Measurements from ENCODE around the gene CDH4. TPM values are rescaled to one million over a fixed set of nuclear protein-coding genes. Genes with fewer than 3 reads are reported as not detected.

The CDH4 gene
- total RNA-seq, 1 donor from 2014 or later, result 22.3 TPM

GRCh38 chr20:61755971-61756845 is 504.1 kb downstream of the CDH4 start:
- DNase-seq, result no peak

DNA sequence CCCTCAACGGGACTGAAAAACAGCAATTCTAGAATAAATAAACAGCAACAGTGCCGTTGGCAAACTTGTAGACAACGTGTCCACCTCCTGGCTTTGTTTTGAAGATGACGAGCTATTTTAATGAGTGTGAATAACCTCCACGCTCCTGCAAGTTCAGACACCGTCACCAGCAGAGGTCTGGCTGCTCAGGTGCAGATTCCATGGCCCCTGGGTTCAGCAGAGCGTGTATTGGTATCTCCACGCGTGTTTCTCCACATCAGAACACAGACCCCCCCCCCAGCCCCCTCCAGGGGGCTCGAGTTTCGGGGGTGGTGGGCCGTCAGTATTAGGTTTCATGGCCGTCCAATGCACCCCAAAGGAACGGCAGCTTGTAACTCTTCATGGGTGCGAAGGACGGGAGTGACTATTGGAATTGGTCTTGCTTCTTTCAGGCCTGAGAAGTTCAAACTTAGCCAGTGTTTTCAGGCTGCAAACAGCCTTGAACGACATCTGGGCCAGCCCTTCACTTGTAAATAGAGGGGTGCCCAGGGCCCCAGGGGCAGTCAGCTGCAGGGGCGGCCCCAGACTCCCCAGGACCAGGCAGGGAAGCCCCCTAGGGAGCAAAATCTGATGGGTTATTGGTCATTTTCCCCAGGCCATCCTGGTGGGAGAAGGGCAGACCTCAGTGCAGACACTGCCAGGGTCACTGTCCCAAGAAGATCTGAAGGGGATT is 505.1 kb downstream of the CDH4 start:
- no peak for DNase-seq

DNA sequence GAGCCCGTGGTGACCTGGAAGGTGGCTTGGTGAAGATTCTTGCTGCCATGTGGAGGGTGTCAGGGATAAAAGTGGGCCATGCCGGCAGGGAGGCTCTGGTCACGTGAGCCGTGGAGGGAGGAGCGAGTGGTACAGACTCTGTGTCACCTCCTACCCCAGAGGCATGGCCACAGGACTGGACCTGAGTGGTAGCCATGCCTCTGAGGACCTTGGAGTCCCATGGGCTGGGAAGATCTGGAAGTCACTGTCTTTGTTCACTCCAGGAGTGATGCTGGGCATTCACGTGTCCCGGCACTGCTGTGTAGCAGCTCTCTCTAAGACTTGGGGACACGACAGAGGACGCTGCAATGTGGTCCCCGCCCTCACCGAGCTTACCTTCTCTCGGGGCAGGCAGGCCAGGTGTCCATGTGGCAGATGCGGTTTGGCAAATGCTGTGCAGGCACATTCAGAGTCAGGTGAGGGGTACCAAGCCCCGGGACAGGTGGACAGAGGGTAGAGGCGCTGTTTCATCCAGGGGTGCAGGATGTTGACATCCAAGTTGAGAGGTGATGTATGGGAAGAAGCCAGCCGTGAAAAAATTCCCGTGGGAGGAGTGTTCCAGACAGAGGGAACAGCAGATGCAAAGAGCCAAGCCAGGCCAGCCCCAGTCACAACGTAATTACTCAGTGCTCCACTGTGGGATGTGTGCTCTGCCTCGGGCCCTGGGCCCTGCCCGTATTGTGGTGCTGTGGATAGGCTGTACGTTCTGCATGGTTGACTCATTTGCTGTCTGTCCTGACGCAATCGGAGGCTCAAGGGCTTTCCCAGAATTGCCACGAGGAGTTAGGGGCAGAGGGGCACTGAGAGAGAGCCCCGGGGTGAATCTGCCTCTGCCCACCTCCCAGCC is 505.9 kb downstream of the CDH4 start:
- no peak for DNase-seq

- DNase-seq, result no peak
Measured at GRCh38 chr20:61758564-61759200, 506.6 kb downstream of the CDH4 start.

GRCh38 chr20:61759286-61760065 is 507.4 kb downstream of the CDH4 start:
- DNase-seq, result no peak

DNA sequence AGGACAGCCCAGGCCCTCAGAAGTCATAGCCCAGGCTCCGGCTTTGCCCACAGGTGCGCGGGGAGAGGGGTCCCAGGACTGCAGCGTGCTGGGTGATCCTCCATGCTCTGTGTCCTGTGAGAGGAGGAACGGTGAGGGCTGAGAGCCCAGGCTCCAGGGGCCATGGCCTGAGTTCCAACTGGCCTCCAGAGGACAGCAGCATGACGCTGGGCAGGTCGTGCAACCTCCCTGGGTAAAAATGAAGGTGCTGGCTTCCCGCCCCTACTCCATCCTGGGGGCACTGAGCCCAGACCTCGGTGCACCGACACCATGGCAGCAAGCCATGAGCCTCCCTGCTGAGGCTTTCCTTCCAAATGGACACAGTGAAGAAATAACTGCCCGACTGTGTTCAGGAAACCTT is 508.3 kb downstream of the CDH4 start:
- no peak for DNase-seq

GRCh38 chr20:61760731-61761130 is 508.7 kb downstream of the CDH4 start:
- no peak for DNase-seq

DNA sequence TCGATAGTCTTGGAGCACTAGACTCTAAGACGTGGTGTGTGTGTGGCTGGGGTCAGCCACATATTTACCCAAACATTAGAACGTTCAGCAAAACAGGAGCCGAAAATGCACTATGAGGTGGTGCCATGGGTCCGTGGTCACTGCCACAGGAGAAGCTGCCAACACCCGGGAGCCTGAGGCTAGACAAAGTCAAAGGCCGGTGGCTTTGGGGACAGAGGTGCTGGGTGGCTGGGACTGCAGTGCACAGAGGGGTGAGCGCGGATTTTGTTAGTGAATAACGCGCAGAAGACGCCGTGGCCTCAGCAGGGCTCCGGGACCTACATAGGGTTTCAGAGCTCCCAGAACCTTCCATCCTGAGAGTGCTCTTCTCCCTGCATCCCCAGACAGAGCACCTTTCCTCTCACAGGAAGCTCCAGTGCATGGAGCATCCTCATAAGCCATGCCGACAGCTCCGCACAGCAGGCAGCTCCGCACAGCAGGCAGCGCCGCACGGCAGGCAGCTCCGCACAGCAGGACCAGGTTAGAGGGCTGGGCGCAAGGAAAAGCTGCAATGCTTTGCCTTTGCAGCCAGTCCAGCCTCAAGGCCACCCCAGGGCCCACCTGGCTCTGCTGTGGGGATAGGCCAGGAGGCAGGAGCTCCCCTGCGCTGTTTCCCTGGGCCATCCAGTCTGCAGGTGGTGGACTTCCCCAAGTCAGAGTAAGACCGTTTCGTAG is 509.5 kb downstream of the CDH4 start:
- no peak for DNase-seq

DNA sequence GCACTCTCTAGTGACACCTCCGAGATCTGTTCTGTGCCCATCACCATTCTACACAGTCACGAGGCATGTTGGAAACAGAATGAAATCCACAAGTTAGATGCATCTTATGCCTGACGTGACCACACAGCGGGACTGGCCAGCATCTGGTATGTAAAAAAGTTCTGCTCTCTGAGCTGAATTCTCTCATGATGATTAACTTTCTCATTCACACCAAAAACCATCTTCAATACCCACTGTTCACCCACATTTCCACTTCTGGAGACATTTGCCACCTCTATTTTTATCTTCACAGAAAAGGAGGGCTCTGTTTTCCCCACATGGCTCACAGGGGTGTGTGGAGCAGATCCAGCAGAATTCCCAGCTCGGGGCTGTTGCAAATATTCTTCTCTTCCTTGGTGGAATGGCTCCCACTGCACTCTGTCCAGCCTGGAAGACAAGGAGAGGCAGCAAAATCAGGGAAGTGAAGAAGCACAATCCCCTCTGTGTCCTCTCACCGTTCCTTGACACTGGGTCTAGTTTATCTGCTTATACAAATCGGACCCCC is 510.2 kb downstream of the CDH4 start:
- no peak for DNase-seq

DNA sequence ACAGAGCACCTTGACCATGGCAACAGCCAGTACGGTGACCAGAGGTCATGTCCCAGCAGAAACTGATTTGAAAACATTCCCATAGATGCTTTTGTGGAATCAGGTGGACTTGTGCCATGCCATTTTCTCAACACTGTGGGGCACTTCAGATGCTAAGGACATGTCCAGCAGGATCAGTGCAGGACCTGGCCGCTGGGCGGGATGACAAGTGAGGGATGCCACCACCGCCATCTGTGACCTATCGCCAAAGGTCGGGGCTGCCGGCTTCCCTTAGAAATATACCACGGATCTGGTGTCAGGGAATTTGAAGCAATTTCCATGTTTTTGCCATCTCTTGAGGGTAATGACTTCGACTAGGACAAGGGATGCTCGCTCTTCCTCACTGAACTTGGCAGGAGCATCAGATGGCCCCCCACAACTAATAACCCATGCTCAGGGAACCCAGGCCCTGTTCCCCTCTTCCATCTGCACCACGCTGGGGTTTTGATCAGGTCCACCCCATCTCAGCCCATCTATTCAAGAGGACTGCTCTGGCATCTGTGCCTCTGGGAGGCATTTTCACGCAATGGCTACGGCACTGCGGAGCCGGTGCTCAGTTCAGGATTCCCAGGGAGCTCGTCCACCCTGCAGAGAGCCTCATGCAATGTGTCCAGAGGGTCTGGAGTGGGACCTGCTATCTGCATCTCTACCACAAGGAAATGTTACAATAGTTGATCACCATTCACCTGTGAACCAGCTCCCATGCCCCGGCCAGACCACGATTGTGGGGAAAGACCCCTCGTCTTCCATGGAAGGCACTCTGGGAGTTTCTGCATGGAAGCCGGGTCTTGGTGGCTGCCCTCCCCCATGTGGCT is 511.1 kb downstream of the CDH4 start:
- DNase-seq, result no peak

- DNase-seq, result no peak
Measured at GRCh38 chr20:61763740-61764400, 511.8 kb downstream of the CDH4 start.

DNA sequence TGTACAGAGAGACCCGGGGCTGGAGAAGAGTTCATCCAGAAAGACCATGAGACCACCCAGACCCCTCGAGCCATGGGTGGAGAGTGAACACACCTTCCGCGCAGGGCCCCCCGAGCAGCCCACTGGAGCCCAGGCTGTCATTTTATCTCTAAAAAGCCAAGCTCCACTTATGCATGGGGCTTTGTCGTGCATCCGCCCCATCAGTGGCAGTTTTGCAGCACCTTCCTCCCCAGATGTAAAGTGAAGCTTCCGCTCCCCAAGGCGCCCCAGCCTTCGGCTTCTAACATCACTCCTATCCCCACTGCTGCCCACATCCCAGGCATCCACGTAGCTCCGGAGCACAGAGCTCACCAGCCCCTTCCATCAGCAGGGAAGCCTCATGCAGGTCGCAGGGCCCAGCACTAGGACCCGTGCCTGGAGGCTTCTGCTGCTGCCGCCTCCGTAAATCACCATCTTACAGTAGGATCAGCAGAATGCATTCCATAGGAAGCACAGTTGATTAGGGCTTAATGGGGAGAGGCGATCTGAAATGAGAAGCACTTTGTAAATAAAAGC is 512.5 kb downstream of the CDH4 start:
- DNase-seq, result no peak

GRCh38 chr20:61765081-61765870 is 513.2 kb downstream of the CDH4 start:
- no peak for DNase-seq

- DNase-seq, result no peak
Measured at GRCh38 chr20:61765871-61766654, 514.0 kb downstream of the CDH4 start.

GRCh38 chr20:61766921-61767610 is 515.0 kb downstream of the CDH4 start:
- DNase-seq, result no peak
